Measurements from ENCODE around the gene GRAMD1A. TPM values are rescaled to one million over a fixed set of nuclear protein-coding genes. Genes with fewer than 3 reads are reported as not detected.

The GRAMD1A gene
- total RNA-seq, 1 donor from 2014 or later = 32.9 TPM

DNA sequence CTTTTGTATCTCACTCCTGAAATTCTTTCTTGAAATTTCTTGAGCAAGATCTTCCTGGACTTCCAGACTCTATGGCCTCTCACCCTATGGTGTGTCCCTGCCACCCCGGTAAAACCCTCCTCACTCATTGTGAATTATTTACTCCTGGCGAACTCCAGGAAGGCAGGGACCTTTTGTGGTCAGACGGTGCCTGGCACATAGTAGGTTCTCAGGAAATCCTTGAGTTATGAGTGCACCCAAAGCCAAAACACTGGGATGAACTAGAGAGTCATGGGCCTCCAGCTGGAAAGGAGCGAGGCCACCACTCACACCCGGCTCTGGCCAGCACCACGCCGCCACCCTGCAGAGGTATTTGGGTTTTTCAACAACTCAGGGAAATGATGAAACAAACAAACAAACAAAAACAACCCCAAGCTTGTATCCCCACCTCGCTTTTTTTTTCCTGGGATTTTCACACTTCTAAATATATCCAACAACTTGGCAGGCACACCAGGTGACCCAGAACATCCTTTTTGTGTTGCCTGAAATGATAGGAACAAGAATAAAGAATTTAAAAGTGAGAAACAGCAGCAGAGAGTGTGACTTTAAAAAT is 52.6 kb downstream of the GRAMD1A start:
- no peak for DNase-seq (ENCODE audit: low read depth in 2 of 2)

DNA sequence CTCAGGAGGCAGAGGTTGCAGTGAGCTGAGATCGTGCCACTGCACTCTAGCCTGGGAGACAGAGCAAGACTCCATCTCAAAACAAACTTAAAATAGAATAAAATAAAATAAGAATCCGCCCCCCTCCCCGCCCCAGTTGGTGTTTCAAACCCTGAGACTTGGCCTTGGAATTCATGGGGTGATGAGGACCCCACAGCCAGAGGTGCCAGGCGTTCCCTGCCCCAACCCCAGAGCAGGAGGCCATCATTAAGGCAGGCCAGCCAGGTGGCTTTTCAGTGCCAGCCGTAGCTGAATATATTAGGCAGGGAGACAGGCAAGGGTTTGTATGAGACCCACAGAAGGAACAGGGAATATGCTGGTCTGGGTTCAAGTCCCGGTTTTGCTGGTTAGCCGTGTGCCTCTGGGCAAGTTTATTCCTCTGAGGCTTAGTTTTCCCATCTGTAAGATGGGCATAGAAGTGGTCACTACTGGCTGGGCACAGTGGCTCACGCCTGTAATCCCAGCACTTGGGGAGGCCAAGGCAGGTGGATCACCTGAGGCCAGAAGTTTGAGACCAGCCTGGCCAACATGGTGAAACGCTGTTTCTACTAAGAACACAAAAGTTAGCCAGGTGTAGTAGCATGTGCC is 53.7 kb downstream of the GRAMD1A start:
- DNase-seq (ENCODE audit: low read depth in 2 of 2) = no peak

DNA sequence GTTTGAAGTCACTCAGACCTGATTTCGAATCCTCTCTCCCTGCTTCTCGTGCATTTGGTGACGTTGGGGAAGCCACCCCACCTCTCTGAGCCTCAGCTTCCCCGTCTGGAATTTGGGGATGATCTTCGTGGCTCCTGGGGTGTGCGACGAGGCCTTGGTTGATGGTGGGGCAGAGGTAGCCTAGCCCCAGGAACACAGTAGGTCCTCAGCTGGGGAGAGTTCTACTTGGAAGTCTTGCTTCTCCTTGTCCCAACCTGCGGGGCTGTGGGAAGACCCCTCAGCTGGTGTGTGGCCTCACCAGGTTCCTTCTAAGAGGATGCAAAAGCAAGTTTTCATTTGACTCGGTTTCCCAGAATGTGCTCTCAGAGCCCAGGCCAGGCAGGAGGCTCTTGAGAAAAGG is 54.5 kb downstream of the GRAMD1A start:
- no peak for DNase-seq (ENCODE audit: low read depth in 2 of 2)

DNA sequence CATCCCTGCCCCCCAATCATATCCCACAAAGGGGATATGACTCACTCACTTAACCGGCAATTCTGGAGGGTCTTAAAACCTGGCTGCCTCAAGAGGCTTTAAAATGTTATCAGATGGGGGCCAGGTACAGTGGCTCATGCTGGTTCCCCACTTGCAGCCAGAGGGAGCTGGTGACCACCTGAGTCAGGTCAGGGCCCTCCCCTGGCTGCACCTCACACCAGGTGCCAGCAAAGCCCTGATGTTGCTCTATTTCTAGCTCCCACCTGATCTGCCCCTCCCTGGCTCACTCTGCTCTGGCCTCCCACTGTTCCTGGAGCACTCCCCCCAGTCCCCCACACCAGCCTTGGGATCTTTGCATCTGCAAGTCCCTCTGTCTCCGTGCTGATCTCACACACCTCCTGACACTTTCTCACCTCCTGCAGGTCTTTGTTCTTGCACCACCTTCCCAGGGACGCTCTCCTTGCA is 55.6 kb downstream of the GRAMD1A start:
- DNase-seq (ENCODE audit: low read depth in 2 of 2) = no peak

DNA sequence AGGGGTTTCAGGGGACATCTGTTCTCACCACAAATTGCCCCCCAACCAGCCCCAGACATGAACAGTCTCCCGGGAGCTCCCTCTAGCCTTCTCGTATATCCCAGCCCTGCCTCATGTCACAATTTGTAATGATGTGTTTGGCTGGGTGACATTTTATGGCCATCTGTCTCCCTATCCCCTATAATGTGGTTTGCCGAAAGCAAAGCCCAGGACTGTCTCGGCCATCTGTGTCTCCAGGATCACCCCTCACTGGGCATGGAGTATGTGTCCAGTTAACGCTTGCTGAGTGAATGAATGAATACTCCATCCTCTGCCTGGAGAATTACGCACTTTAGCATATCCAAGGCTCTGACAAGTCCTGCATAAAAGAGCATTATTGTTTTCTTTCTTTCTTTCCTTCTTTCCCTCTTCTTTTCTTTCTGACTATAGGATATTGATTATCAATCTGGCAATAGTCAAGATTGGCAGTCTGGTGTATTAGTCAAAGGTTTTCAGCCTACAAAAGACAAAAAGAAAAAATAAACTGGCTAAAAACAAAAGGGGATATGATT is 56.5 kb downstream of the GRAMD1A start:
- no peak for DNase-seq (ENCODE audit: low read depth in 2 of 2)

DNA sequence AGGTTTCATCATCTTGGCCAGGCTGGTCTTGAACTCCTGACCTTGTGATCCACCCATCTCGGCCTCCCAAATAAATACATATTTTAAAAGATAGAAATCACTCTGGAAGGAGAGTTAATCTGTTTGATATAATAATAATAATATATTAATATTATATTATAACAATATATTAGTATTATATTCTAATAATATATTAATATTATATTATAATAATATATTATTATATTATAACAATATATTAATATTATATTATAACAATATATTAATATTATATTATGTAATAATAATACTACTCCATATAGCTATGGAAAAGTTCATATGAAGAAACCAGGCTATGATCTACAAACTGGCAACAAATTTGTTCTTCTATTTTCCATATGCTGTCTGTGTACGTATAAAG is 58.2 kb downstream of the GRAMD1A start:
- DNase-seq (ENCODE audit: low read depth in 2 of 2) = no peak

DNA sequence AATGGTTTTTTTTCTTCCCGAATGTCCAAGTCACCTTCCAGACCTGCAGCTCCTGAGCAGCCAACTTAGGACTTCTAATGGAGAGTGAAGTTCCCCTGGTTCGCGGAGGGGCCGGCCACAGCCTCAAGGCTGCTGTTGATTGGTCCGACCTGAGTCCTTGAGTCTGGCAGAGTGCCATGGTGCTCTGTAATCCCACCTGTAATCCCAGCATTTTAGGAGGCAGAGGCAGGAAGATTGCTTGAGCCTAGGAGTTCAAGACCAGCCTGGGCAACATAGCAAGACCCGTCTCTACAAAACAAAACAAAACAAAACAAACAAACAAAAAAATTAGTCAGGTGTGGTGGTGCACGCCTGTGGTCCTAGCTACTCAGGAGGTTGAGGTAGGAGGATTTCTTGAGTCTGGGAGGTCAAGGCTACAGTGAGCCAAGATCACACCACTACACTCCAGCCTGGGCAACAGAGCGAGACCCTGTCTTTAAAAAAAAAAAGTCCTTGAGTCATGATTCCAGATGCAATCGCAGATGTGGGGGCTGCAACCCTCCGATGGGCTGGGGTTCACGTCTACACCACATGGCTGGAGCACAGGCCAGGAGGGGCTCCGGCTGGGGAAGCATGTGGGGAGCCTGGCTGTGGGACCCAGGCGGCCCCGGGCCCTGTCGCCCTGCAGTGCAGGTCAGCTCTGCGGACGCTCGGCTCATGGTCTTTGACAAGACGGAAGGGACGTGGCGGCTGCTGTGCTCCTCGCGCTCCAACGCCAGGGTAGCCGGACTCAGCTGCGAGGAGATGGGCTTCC is 59.1 kb downstream of the GRAMD1A start:
- no peak for DNase-seq (ENCODE audit: low read depth in 2 of 2)

DNA sequence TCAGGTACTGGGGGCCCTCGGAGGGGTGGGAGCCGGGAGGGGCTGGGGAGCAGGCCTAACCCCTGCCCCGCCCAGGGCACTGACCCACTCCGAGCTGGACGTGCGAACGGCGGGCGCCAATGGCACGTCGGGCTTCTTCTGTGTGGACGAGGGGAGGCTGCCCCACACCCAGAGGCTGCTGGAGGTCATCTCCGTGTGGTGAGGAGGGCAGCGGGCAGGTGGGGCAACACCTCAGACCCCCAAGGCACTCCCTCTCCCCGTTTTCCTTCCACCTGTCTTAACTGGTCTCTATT is 59.6 kb downstream of the GRAMD1A start:
- no peak for DNase-seq (ENCODE audit: low read depth in 2 of 2)

DNA sequence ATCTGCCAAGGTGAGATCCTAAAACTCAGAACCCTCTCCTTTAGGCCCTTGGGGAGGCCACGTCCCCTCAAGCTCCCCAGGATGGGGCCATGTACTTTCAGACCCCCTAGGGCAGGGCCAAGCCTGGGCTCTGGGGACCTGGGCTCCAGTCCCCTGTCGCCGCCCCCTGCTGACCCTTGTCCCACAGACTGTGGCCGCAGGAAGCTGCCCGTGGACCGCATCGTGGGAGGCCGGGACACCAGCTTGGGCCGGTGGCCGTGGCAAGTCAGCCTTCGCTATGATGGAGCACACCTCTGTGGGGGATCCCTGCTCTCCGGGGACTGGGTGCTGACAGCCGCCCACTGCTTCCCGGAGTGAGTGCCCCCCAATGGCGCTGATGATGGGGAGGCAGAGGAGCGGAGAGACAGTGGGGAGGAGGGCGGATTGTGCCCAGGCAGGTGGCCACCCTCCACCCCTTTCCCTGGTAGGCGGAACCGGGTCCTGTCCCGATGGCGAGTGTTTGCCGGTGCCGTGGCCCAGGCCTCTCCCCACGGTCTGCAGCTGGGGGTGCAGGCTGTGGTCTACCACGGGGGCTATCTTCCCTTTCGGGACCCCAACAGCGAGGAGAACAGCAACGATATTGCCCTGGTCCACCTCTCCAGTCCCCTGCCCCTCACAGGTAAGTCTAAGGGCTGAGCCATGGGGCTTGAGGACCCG is 60.2 kb downstream of the GRAMD1A start:
- DNase-seq (ENCODE audit: low read depth in 2 of 2) = no peak

DNA sequence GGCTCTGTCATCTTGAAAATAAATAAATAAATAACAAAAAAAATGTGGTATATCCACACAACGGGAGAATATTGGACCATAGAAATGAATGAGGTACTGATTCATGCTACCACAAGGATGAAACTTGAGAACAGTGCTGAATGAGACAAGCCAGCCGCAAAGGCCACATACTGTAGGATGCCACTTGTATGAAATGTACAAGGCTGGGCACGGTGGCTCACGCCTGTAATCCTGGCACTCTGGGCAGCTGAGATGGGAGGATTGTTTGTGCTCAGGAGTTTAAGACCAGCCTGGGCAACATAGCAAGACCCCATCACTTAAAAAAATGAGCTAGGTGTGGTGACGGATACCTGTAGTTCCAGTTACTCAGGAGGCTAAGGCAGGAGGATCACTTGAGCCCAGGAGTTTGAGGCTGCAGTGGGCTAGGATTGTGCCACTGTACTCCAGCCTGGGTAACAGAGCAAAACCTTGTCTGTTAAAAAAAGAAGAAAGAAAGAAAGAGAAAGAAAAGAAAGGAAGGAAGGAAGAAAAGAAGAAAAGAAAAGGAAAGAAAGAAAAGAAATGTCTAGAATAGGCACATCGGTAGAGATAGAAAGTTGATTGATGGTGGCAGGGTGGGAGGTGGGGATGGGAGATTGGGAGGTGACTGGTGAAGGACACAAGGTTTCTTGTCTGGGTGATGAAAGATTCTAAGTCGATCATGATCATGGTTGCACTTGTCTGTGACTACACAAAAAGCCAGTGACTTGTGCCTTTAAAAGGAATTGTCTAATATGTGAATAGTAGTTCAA is 61.7 kb downstream of the GRAMD1A start:
- DNase-seq (ENCODE audit: low read depth in 2 of 2) = no peak

DNA sequence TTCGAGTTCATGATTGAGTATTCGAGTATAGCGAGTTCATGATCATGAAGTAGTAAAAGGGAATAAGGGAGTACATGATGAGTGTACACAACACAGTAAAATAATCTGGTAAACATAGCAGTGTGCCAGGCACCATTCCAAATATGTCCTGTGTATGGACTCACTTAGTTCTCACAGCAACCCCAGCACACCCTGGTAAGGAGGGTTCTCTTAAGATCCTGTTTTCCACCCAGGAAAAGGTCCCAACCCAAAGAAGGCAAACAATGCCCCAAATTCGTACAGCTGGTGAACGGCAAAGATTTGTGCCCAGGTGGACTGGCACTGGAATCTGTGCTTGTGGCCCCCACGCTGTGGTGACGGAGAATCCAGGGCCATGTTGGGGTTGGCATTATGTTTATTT is 62.8 kb downstream of the GRAMD1A start:
- no peak for DNase-seq (ENCODE audit: low read depth in 2 of 2)

DNA sequence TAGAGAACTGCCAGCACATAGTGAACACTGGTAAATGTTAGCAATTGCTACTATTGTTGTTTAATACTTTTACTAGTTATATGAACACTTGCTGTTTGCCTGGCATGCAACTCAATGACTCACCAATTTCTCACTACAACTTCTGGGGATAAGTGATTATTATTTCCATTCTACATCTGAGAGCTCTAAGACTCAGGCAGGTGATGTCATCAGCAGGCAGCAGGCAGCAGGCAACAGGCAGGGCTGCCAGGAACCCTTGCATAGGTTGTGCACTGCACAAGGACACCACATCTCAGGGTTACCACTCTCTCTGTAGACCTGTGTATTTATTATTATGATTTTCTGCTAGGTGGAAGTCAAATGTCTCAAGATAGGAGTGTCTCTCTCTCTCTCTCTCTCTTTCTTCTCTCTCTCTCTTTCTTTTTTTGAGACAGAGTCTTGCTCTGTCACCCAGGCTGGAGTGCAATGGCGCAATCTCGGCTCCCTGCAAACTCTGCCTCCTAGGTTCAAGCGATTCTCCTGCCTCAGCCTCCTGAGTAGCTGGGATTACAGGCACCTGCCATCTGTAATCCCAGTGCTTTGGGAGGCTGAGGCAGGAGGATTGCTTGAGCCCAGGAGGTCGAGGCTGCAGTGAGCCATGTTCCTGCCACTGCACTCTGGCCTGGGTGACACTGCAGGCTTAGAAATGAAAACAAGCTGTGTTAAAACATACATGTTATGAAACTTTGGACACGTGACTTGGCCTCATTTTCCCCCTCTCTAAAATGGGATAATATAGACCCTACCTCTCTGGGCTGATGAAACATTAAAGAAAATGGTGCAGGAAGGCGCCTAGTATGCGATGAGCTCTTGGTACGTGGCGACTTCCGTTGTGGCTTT is 64.1 kb downstream of the GRAMD1A start:
- peak in 1 of 2 donors; percentile 37 for DNase-seq (ENCODE audit: low read depth in 2 of 2)

DNA sequence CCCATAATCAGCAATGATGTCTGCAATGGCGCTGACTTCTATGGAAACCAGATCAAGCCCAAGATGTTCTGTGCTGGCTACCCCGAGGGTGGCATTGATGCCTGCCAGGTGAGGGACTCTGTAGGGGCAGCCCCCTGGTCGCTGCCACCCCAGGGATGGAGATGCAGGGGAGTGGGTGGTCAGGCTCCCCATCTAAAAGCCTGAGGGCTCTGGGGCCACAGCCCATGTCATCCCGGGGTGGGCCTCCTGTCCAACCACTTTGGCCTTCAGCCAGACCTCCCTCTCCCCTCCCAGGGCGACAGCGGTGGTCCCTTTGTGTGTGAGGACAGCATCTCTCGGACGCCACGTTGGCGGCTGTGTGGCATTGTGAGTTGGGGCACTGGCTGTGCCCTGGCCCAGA is 65.5 kb downstream of the GRAMD1A start:
- DNase-seq (ENCODE audit: low read depth in 2 of 2) = no peak

DNA sequence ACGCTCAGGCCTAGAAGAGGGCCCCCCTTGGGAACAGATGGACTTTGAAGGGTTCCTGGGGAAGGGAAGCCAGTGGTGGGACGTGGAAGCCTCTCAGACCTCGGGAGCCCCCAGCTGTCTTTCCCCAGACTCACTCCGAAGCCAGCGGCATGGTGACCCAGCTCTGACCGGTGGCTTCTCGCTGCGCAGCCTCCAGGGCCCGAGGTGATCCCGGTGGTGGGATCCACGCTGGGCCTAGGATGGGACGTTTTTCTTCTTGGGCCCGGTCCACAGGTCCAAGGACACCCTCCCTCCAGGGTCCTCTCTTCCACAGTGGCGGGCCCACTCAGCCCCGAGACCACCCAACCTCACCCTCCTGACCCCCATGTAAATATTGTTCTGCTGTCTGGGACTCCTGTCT is 66.0 kb downstream of the GRAMD1A start:
- DNase-seq (ENCODE audit: low read depth in 2 of 2) = no peak

DNA sequence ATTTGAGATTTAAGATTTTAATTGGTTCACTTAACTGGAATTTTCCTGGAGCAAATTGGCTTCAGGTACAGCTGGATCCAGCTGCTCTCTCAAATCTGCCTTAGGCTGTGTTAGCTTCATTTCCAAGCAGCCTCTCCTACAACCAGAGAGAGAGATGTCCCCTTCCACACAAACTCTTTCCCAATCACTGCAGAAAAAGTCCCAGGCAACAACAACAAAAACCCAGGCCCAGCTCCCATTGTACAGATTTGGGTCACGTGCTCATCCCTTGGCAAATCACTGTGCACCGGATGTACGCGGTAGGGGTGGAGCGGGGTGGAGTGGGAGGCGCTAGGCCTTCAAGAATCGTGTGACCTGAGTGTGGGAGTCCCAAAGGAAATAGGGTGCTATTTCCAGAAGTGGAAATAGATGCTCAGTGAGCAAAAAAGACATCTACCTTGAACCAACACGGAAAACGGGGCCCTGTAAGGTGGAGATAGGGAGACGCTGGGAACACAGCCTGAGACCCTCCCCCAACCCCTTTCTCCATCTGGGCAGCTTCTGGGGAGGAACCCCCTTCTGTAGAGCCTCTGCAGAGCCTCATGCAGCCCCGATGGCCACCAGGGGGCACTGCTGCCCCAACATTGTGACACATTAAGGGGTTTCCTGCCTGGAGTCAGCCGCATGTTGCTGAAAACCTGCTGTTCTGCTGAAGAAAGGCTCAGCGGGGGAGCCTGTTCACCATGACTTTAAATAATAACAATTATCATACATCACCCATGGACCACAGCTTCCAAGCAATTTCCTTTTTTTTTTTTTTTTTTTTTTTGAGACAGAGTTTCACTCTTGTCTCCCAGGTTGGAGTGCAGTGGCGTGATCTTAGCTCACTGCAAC is 66.8 kb downstream of the GRAMD1A start:
- DNase-seq (ENCODE audit: low read depth in 2 of 2) = peak; percentile 79 to 87

DNA sequence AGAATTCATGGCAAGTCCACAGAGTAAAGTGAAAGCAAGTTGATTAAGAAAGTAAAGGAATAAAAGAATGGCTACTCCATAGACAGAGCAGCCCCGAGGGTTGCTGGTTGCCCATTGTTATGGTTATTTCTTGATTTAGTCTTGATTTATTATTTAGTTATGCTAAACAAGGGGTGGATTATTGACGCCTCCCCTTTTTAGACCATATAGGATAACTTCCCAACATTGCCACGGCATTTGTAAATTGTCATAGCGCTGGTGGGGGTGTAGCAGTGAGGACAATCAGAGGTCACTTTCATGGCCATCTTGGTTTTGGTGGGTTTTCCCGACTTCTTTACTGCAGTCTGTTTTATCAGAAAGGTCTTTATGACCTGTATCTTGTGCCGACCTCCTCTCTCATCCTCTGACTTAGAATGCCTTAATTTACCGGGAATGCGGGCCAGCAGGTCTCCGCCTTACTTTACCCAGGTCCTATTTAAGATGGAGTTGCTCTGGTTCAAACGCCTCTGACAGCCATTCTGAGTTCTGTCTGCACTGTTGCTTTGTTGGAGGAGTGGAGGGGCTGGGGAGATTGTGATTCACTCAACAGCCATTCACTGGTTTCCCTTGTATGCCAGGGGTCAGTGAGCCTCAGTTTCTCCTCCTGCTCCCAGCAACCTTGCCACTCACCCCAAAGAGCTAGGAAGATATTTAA is 69.0 kb downstream of the GRAMD1A start:
- no peak for DNase-seq (ENCODE audit: low read depth in 2 of 2)

DNA sequence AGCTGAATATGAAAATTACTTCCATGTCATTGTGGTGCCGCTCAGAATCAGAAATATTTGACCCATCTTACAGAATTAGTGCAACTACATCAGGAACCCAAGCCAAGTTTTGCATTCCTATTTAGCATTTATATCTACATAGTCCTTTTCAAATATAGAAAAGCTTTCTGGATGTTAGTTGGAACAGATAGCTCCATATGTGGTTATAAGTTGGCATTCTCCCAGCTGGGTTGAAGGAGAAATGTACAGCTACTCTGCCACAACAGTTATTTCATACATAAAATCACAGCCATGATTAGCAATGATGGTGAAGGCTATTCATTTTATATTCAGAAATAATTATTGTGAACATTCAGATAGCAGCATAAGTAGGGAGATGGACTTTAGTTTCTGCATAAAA is 69.6 kb downstream of the GRAMD1A start:
- no peak for DNase-seq (ENCODE audit: low read depth in 2 of 2)

DNA sequence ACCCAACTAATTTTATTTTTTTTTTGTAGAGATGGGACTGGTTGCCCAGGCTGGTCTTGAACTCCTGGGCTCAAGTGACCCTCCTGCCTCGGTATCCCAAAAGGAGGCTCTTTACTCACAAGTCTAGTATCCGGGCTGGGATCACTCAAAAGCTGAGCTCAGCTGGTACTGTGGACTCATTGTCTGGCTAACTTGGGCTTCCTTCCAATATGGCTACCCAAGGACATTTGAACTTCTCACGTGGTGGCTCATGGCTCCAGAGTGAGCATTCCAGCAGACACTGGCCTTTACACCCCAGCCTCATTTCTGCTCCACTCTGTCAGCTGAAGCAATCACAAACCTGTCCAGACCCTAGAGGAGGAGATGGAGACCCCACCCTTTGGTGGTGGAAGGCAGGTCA is 70.3 kb downstream of the GRAMD1A start:
- DNase-seq (ENCODE audit: low read depth in 2 of 2) = no peak

DNA sequence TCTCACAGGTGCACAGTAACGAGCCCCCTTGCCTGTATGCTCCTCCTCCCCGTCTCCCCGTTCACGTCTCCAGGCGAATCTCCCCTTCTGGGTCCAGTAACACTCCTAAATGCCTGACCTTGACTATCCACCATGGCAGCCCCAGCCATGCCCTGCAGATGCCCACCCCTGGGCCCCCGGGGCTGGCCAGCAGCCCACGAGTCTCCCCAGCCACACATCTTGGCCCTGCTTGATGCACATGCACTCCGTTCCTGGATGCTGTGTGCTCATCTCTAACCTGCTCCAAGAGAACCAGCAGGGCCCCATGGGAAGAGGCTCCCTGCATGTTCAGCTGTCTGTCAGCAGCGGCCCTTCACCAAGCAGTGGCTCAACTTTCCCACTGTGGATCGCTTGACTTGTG is 73.4 kb downstream of the GRAMD1A start:
- DNase-seq (ENCODE audit: low read depth in 2 of 2) = no peak

All from lung microvascular endothelial cell (primary cell).